H1 (cell line): ENCODE data around the gene CDC42EP2. TPM values are rescaled to one million over a fixed set of nuclear protein-coding genes. Genes with fewer than 3 reads are reported as not detected.

Experiments used
- CTCF ChIA-PET: fragments of 300-600 bp; sonication (Branson Sonifier 250); formaldehyde crosslinking; loops from one replicate; lab custom pipeline; 2021; ENCODE audit not compliant: partially characterized antibody; lab: Charles Lee
- POLR2A ChIA-PET: fragments of 300-600 bp; sonication (Branson Sonifier 250); formaldehyde crosslinking; loops from one replicate; lab custom pipeline; 2021; ENCODE audit warnings: inconsistent platforms; ENCODE audit not compliant: partially characterized antibody; lab: Charles Lee
- DNase-seq, 2 experiments: peaks; one replicate each; pipeline versions ENCODE4 v3.0.0 to v3.0.0-alpha.2; 2010 to 2022; ENCODE audit warnings: low spot score in 2 of 2, low read depth in 1 of 2, mixed read lengths in 1 of 2
- FAIRE-seq: peaks from 2 replicates; lab custom pipeline; 2011; peaks lifted over from hg19 to GRCh38; lab: Jason Lieb, UNC
- H2AFZ ChIP-seq: 2 replicates; pipeline ENCODE4 v1.8.1; 2012; ENCODE audit warnings: low read length, inconsistent platforms
- H2AK5ac ChIP-seq: 2 replicates; pipeline ENCODE4 v1.6.1; 2013; ENCODE audit warnings: low read depth, low read length
- H2BK120ac ChIP-seq: replicated peaks from 2 replicates; pipeline ENCODE3; 2013; ENCODE audit warnings: low read depth, low read length, inconsistent platforms
- H2BK12ac ChIP-seq: 2 replicates; pipeline ENCODE4 v1.6.1; 2013; ENCODE audit warnings: low read depth, low read length
- H2BK15ac ChIP-seq: 2 replicates; pipeline ENCODE4 v1.6.1; 2013; ENCODE audit warnings: low read length
- H2BK20ac ChIP-seq: 2 replicates; pipeline ENCODE4 v1.6.1; 2013; ENCODE audit warnings: low read length
- H2BK5ac ChIP-seq: 2 replicates; pipeline ENCODE4 v1.6.1; 2013; ENCODE audit warnings: low read depth, low read length
- H3K14ac ChIP-seq: 2 replicates; pipeline ENCODE4 v1.6.1; 2013; ENCODE audit warnings: inconsistent platforms; ENCODE audit not compliant: insufficient read length
- H3K18ac ChIP-seq: 2 replicates; pipeline ENCODE4 v1.6.1; 2013; ENCODE audit warnings: low read length; ENCODE audit errors: extremely low read depth
- H3K23ac ChIP-seq: 2 replicates; pipeline ENCODE4 v1.6.1; 2013; ENCODE audit warnings: inconsistent platforms; ENCODE audit not compliant: insufficient read length
- H3K23me2 ChIP-seq: 2 replicates; pipeline ENCODE4 v1.6.1; 2013; ENCODE audit warnings: low read depth, low read length
- H3K27ac ChIP-seq: 2 replicates; pipeline ENCODE4 v1.6.1; 2011; ENCODE audit warnings: low read depth, low read length, inconsistent platforms
- H3K27me3 ChIP-seq, 4 experiments: replicated peaks in 1 of 4; 1 replicate in 1 of 4; 2 replicates in 3 of 4; pipeline versions ENCODE4 v1.6.1 to v1.8.1; 2011 to 2013; ENCODE audit warnings: low read length in 3 of 4, mild to moderate bottlenecking in 3 of 4, inconsistent platforms in 2 of 4, mixed read lengths in 2 of 4, moderate library complexity in 1 of 4; ENCODE audit not compliant: control insufficient read depth in 3 of 4, insufficient read depth in 3 of 4; ENCODE audit errors: extremely low read depth in 1 of 4
- H3K36me3 ChIP-seq, 4 experiments: 2 replicates each; pipeline versions ENCODE4 v1.6.1 to v1.8.1; 2011 to 2013; ENCODE audit warnings: mild to moderate bottlenecking in 4 of 4, low read length in 3 of 4, moderate library complexity in 2 of 4, control low read depth in 1 of 4, inconsistent platforms in 1 of 4; ENCODE audit not compliant: insufficient read depth in 4 of 4, control insufficient read depth in 2 of 4
- H3K4ac ChIP-seq: replicated peaks from 2 replicates; pipeline ENCODE3; 2013; ENCODE audit warnings: low read length, low read depth, mixed read lengths, inconsistent platforms; ENCODE audit not compliant: insufficient read length
- H3K4me1 ChIP-seq, 4 experiments: replicated peaks in 1 of 4; 1 replicate in 1 of 4; 2 replicates in 3 of 4; pipeline versions ENCODE4 v1.6.1 to v1.8.1; 2011 to 2013; ENCODE audit warnings: low read length in 3 of 4, inconsistent platforms in 2 of 4, mixed read lengths in 1 of 4; ENCODE audit not compliant: insufficient read depth in 4 of 4, control insufficient read depth in 3 of 4
- H3K4me2 ChIP-seq, 2 experiments: 2 replicates each; pipeline versions ENCODE4 v1.6.1 to v1.8.1; 2011 to 2013; ENCODE audit warnings: low read depth in 2 of 2, low read length in 2 of 2, control low read depth in 1 of 2, inconsistent platforms in 1 of 2, mild to moderate bottlenecking in 1 of 2; ENCODE audit not compliant: insufficient read depth in 1 of 2
- H3K4me3 ChIP-seq, 4 experiments: fragments of 200-600, 300-600 bp in 1 of 4; sonication (generic), shearing (Covaris generic), sonication (Bioruptor Twin) in 1 of 4; 2 replicates each; pipeline versions ENCODE4 v1.5.1 to v1.8.1; 2011 to 2016; ENCODE audit warnings: low read length in 4 of 4, low read depth in 3 of 4, control low read depth in 2 of 4, inconsistent platforms in 2 of 4, mild to moderate bottlenecking in 2 of 4, mixed read lengths in 1 of 4, moderate library complexity in 1 of 4; ENCODE audit not compliant: insufficient read depth in 2 of 4; ENCODE audit errors: extremely low read depth in 1 of 4
- H3K56ac ChIP-seq: replicated peaks from 2 replicates; pipeline ENCODE3; 2013; ENCODE audit warnings: low read depth, mild to moderate bottlenecking, mixed read lengths, low read length, inconsistent platforms; ENCODE audit not compliant: insufficient read length
- H3K79me1 ChIP-seq: 2 replicates; pipeline ENCODE4 v1.6.1; 2013; ENCODE audit warnings: low read depth, low read length, control low read depth
- H3K79me2 ChIP-seq, 2 experiments: 2 replicates each; pipeline versions ENCODE4 v1.6.1 to v1.8.1; 2012 to 2013; ENCODE audit warnings: low read length in 2 of 2, mild to moderate bottlenecking in 2 of 2, inconsistent platforms in 1 of 2; ENCODE audit not compliant: insufficient read depth in 2 of 2, control insufficient read depth in 1 of 2
- H3K9ac ChIP-seq, 4 experiments: replicated peaks in 1 of 4; 1 replicate in 1 of 4; 2 replicates in 3 of 4; pipeline versions ENCODE4 v1.6.1 to v1.8.1; 2011 to 2013; ENCODE audit warnings: low read depth in 3 of 4, low read length in 3 of 4, control low read depth in 2 of 4, mild to moderate bottlenecking in 2 of 4, moderate library complexity in 2 of 4, inconsistent platforms in 1 of 4; ENCODE audit errors: extremely low read depth in 1 of 4
- H3K9me3 ChIP-seq, 2 experiments: 2 replicates each; pipeline versions ENCODE4 v1.6.1 to v1.8.1; 2012 to 2013; ENCODE audit warnings: mild to moderate bottlenecking in 2 of 2, moderate library complexity in 2 of 2, control low read depth in 1 of 2, inconsistent platforms in 1 of 2, low read depth in 1 of 2, low read length in 1 of 2, mixed read lengths in 1 of 2; ENCODE audit not compliant: insufficient read depth in 2 of 2
- H4K20me1 ChIP-seq, 2 experiments: replicated peaks in 1 of 2; 2 replicates each; pipeline versions ENCODE3 to v1.8.1; 2011 to 2013; ENCODE audit warnings: inconsistent platforms in 2 of 2, low read length in 2 of 2, mild to moderate bottlenecking in 1 of 2; ENCODE audit not compliant: insufficient read depth in 2 of 2, control insufficient read depth in 1 of 2
- H4K5ac ChIP-seq: 2 replicates; pipeline ENCODE4 v1.6.1; 2013; ENCODE audit warnings: low read length, low read depth, mixed read lengths, inconsistent platforms; ENCODE audit not compliant: insufficient read length
- H4K8ac ChIP-seq: 2 replicates; pipeline ENCODE4 v1.8.0; 2013; ENCODE audit warnings: mild to moderate bottlenecking, moderate library complexity, low read length, inconsistent platforms; ENCODE audit not compliant: insufficient read depth; ENCODE audit errors: extremely low read depth
- H4K91ac ChIP-seq: replicated peaks from 2 replicates; pipeline ENCODE3; 2013; ENCODE audit warnings: low read length, mixed read lengths, inconsistent platforms; ENCODE audit not compliant: insufficient read length
- BACH1 ChIP-seq: IDR thresholded peaks from 2 replicates; pipeline ENCODE4 v1.6.1; 2012; ENCODE audit warnings: low read length, improper control_type of control experiment
- RBBP5 ChIP-seq: IDR thresholded peaks from 2 replicates; pipeline ENCODE4 v1.7.1; 2012; ENCODE audit warnings: low read depth, mild to moderate bottlenecking, inconsistent platforms, low read length, moderate library complexity, borderline replicate concordance
- SRF ChIP-seq: IDR thresholded peaks from 2 replicates; pipeline ENCODE4 v1.6.1; 2011; ENCODE audit warnings: mild to moderate bottlenecking, low read depth, low read length, moderate library complexity
- TBP ChIP-seq: IDR thresholded peaks from 2 replicates; pipeline ENCODE4 v1.6.1; 2011; ENCODE audit warnings: low read depth, low read length, improper control_type of control experiment
- WGBS, 2 experiments: shearing (Covaris generic) in 1 of 2; methylation state at CpG; one replicate each; pipeline versions ENCODE4 v1.1.6 to v1.1.7; 2013 to 2015; ENCODE audit warnings: low lambda C conversion rate in 2 of 2, mixed read lengths in 2 of 2, inconsistent platforms in 1 of 2, low coverage in 1 of 2, missing lambda C conversion rate in 1 of 2; ENCODE audit not compliant: insufficient replicate concordance in 2 of 2, insufficient coverage in 1 of 2, insufficient read length in 1 of 2; ENCODE audit errors: extremely low coverage in 1 of 2, missing lambda C conversion rate in 1 of 2; 5-methylcytosine and 5-hydroxymethylcytosine counted together
- polyA plus RNA-seq, 7 experiments: library from polyadenylated mRNA; depleted of rRNA in 3 of 7; stranded (reverse) in 5 of 7; unstranded in 2 of 7; fragments of >200 nt in 5 of 7; fragments of 200-250 nt in 2 of 7; gene quantifications; 1 replicate in 5 of 7; 2 replicates in 1 of 7; 4 replicates in 1 of 7; pipeline versions ENCODE4 v1.2.1 to v1.2.3, GENCODE V29; 2011 to 2013; ENCODE audit warnings: missing spikeins in 2 of 7, mixed read lengths in 2 of 7
- total RNA-seq: library from RNA; stranded (reverse); fragmentation: NEBNext Ultra II Directional; extraction: Animal tissue kit (Norgen Biotek cat#: 25700); gene quantifications from 2 replicates; pipeline ENCODE4 v1.2.1, GENCODE V29; 2021
- TF ChIP-seq, protein P1 (sequence below): IDR thresholded peaks from 2 replicates; pipeline ENCODE4 v1.6.1; 2011; ENCODE audit warnings: low read depth, mild to moderate bottlenecking, low read length; ENCODE audit not compliant: insufficient read depth

Gene CDC42EP2
- total and polyA plus RNA-seq, 2 of the 8 experiments (the other 6 are each of a cell fraction or from before 2014, with no cell fraction given) = 11.8 to 13.3 TPM

- DNase-seq (no peak), FAIRE-seq (no peak)
- Histone ChIP-seq H3K36me3 (peaks cover 34 to 86% (median 63%) of the 10 kb centered on the region in 4 experiments), H3K23me2 (no peaks in the 10 kb centered on the region), H2BK15ac (no peak overlapping the region), H3K27ac (no peak overlapping the region), H3K27me3 (no peaks in the 10 kb centered on the region), H2BK120ac (no peak overlapping the region), H2AK5ac (no peak overlapping the region), H3K9ac (no peak overlapping the region), H3K14ac (no peak overlapping the region), H3K23ac (no peak overlapping the region), H3K4me3 (no peak overlapping the region), H3K18ac (no peak overlapping the region), H3K9me3 (no peaks in the 10 kb centered on the region), H3K79me1 (no peaks in the 10 kb centered on the region; the same call in 1 of the 2 replicates), H3K4me1 (no peaks in the 10 kb centered on the region), H2AFZ (no peak overlapping the region), H4K91ac (no peak overlapping the region), H3K56ac (no peak overlapping the region), H4K20me1 (peaks cover 0 to 2% of the 10 kb centered on the region in 2 experiments), H2BK12ac (no peak overlapping the region), H2BK5ac (no peak overlapping the region), H3K4ac (no peak overlapping the region), H3K4me2 (no peak overlapping the region), H4K8ac (no peak overlapping the region), H4K5ac (no peak overlapping the region), H2BK20ac (no peak overlapping the region), H3K79me2 (no peaks in the 10 kb centered on the region)
- 94% methylated on average over 4 of the region's 4 CpGs; no CpG with 5 or more reads in 1 of the 2 experiments for WGBS, 2 experiments
- ChIA-PET POLR2A (interaction anchor here (0.9 to 2.1 kb wide), 8 partner anchors 8 to 48 kb away, joined by 3 to 10 read pairs (median 3); partner anchors contain the start of gene CDC42EP2), CTCF (interaction anchor here (0.5 to 45.6 kb wide), 7 partner anchors 12 to 1067 kb away, joined by 3 to 1179 read pairs (median 3); partner anchors contain the start of genes CDC42EP2 and DPF2)
- no peak for TF ChIP-seq SRF
- TF ChIP-seq BACH1 = no peak
- no peak for TF ChIP-seq RBBP5
- no peak for TF ChIP-seq TBP
- TF ChIP-seq, protein P1, sequence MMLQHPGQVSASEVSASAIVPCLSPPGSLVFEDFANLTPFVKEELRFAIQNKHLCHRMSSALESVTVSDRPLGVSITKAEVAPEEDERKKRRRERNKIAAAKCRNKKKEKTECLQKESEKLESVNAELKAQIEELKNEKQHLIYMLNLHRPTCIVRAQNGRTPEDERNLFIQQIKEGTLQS = no peak
Observed at GRCh38 chr11:65286686-65287085, 28.0 kb upstream of the CDC42EP2 start.
